ENCODE measurements around the gene GYS1. TPM values are rescaled to one million over a fixed set of nuclear protein-coding genes. Genes with fewer than 3 reads are reported as not detected.
A peak's percentile ranks its signal among the peaks of the same experiment; 100 is the strongest.
"Not testable (repeated sequence)": the region's sequence is repeated elsewhere in the genome, so short reads cannot be mapped to it uniquely, and the experiment has no call there.

The GYS1 gene
- total and polyA plus RNA-seq, 2 donors, result 14.0 to 22.2 TPM

- H3K27me3 ChIP-seq (ENCODE audit: control insufficient read depth in 2 of 2, insufficient read depth in 1 of 2, low read length in 1 of 2), result no peaks in the 10 kb centered on the region
Measured at GRCh38 chr19:48940902-48941301, 52.2 kb downstream of the GYS1 start.

GRCh38 chr19:48938256-48938655 is 54.9 kb downstream of the GYS1 start:
- Histone ChIP-seq H3K36me3 (ENCODE audit: control insufficient read depth in 2 of 2, insufficient read depth in 2 of 2, low read length in 1 of 2) (no peaks in the 10 kb centered on the region), H3K9me3 (ENCODE audit: control insufficient read depth in 2 of 2, insufficient read depth in 1 of 2, low read length in 1 of 2) (peaks cover 1 to 10% of the 10 kb centered on the region in 2 donors), H3K27ac (ENCODE audit: low read depth in 1 of 2, low read length in 1 of 2) (no peak overlapping the region), H3K27me3 (ENCODE audit: control insufficient read depth in 2 of 2, insufficient read depth in 1 of 2, low read length in 1 of 2) (peaks cover 3 to 15% of the 10 kb centered on the region in 2 donors), H3K4me3 (ENCODE audit: low read length in 2 of 2) (no peak overlapping the region), H3K4me1 (ENCODE audit: control insufficient read depth in 2 of 2, insufficient read depth in 2 of 2, low read length in 2 of 2) (peaks cover 0 to 10% of the 10 kb centered on the region in 2 donors)
- 82% methylated on average over 7 of the region's 7 CpGs for WGBS
- no peak for DNase-seq (ENCODE audit: low read depth in 6 of 9, low spot score in 9 of 9)

More at GRCh38 chr19:48940902-48941301, 52.2 kb downstream of the GYS1 start:
- DNase-seq (ENCODE audit: low read depth in 6 of 9, low spot score in 9 of 9), result no peak
- H3K4me1 ChIP-seq (ENCODE audit: control insufficient read depth in 2 of 2, insufficient read depth in 2 of 2, low read length in 2 of 2), result no peaks in the 10 kb centered on the region
- H3K36me3 ChIP-seq (ENCODE audit: control insufficient read depth in 2 of 2, insufficient read depth in 2 of 2, low read length in 1 of 2), result no peaks in the 10 kb centered on the region
- no peak overlapping the region for H3K27ac ChIP-seq (ENCODE audit: low read depth in 1 of 2, low read length in 1 of 2)
- WGBS, result 98% methylated on average over 5 of the region's 5 CpGs
- no peak overlapping the region for H3K4me3 ChIP-seq (ENCODE audit: low read length in 2 of 2)
- peaks cover 1 to 10% of the 10 kb centered on the region in 2 donors for H3K9me3 ChIP-seq (ENCODE audit: control insufficient read depth in 2 of 2, insufficient read depth in 1 of 2, low read length in 1 of 2)

GRCh38 chr19:48935864-48936263 is 57.2 kb downstream of the GYS1 start:
- Histone ChIP-seq H3K4me1 (ENCODE audit: control insufficient read depth in 2 of 2, insufficient read depth in 2 of 2, low read length in 2 of 2) (peaks cover 0 to 14% of the 10 kb centered on the region in 2 donors), H3K4me3 (ENCODE audit: low read length in 2 of 2) (no peak overlapping the region), H3K36me3 (ENCODE audit: control insufficient read depth in 2 of 2, insufficient read depth in 2 of 2, low read length in 1 of 2) (no peaks in the 10 kb centered on the region), H3K27me3 (ENCODE audit: control insufficient read depth in 2 of 2, insufficient read depth in 1 of 2, low read length in 1 of 2) (peaks cover 10 to 37% of the 10 kb centered on the region in 2 donors), H3K9me3 (ENCODE audit: control insufficient read depth in 2 of 2, insufficient read depth in 1 of 2, low read length in 1 of 2) (peaks cover 0 to 8% of the 10 kb centered on the region in 2 donors), H3K27ac (ENCODE audit: low read depth in 1 of 2, low read length in 1 of 2) (no peak overlapping the region)
- DNase-seq (ENCODE audit: low read depth in 6 of 9, low spot score in 9 of 9), result no peak
- 99% methylated on average over 25 of the region's 25 CpGs for WGBS

- DNase-seq (ENCODE audit: low read depth in 6 of 9, low spot score in 9 of 9), result no peak
- Histone ChIP-seq H3K27ac (ENCODE audit: low read depth in 1 of 2, low read length in 1 of 2) (no peak overlapping the region), H3K4me3 (ENCODE audit: low read length in 2 of 2) (no peak overlapping the region), H3K9me3 (ENCODE audit: control insufficient read depth in 2 of 2, insufficient read depth in 1 of 2, low read length in 1 of 2) (no peaks in the 10 kb centered on the region), H3K4me1 (ENCODE audit: control insufficient read depth in 2 of 2, insufficient read depth in 2 of 2, low read length in 2 of 2) (peaks cover 0 to 14% of the 10 kb centered on the region in 2 donors), H3K36me3 (ENCODE audit: control insufficient read depth in 2 of 2, insufficient read depth in 2 of 2, low read length in 1 of 2) (no peaks in the 10 kb centered on the region), H3K27me3 (ENCODE audit: control insufficient read depth in 2 of 2, insufficient read depth in 1 of 2, low read length in 1 of 2) (peaks cover 10 to 37% of the 10 kb centered on the region in 2 donors)
- 90% methylated on average over 19 of the region's 19 CpGs for WGBS
Measured at GRCh38 chr19:48934837-48935236, 58.3 kb downstream of the GYS1 start.

GRCh38 chr19:48933382-48933932 is 59.7 kb downstream of the GYS1 start, which contains the start of gene DHDH:
Gene DHDH (plus strand): TSS chr19:48933699. CDS start chr19:48933722, 23 bp downstream.
- no peaks in the 10 kb centered on the region for H3K36me3 ChIP-seq (ENCODE audit: control insufficient read depth in 2 of 2, insufficient read depth in 2 of 2, low read length in 1 of 2)
- WGBS, result under 1% methylated on average over 43 of the region's 43 CpGs
- peaks cover 0 to 14% of the 10 kb centered on the region in 2 donors for H3K4me1 ChIP-seq (ENCODE audit: control insufficient read depth in 2 of 2, insufficient read depth in 2 of 2, low read length in 2 of 2)
- H3K27ac ChIP-seq (ENCODE audit: low read depth in 1 of 2, low read length in 1 of 2), result peak within 1 kb of the TSS in 1 of 2 donors; percentile 52
- H3K4me3 ChIP-seq (ENCODE audit: low read length in 2 of 2), result peak within 1 kb of the TSS; percentile 42 to 49
- H3K27me3 ChIP-seq (ENCODE audit: control insufficient read depth in 2 of 2, insufficient read depth in 1 of 2, low read length in 1 of 2), result peaks cover 10 to 37% of the 10 kb centered on the region in 2 donors
- no peaks in the 10 kb centered on the region for H3K9me3 ChIP-seq (ENCODE audit: control insufficient read depth in 2 of 2, insufficient read depth in 1 of 2, low read length in 1 of 2)
- DNase-seq (ENCODE audit: low read depth in 6 of 9, low spot score in 9 of 9), result peak in 8 of 9 donors; percentile 30 to 78 (median 52)

GRCh38 chr19:48928164-48929025 is 64.7 kb downstream of the GYS1 start:
- peaks cover 0 to 6% of the 10 kb centered on the region in 2 donors for H3K4me1 ChIP-seq (ENCODE audit: control insufficient read depth in 2 of 2, insufficient read depth in 2 of 2, low read length in 2 of 2)
- H3K9me3 ChIP-seq (ENCODE audit: control insufficient read depth in 2 of 2, insufficient read depth in 1 of 2, low read length in 1 of 2), result no peaks in the 10 kb centered on the region
- no peak overlapping the region for H3K27ac ChIP-seq (ENCODE audit: low read depth in 1 of 2, low read length in 1 of 2)
- no peak for DNase-seq (ENCODE audit: low read depth in 6 of 9, low spot score in 9 of 9)
- peaks cover 0 to under 1% of the 10 kb centered on the region in 2 donors for H3K36me3 ChIP-seq (ENCODE audit: control insufficient read depth in 2 of 2, insufficient read depth in 2 of 2, low read length in 1 of 2)
- H3K27me3 ChIP-seq (ENCODE audit: control insufficient read depth in 2 of 2, insufficient read depth in 1 of 2, low read length in 1 of 2), result peaks cover 7 to 24% of the 10 kb centered on the region in 2 donors
- H3K4me3 ChIP-seq (ENCODE audit: low read length in 2 of 2), result no peak overlapping the region
- 93% methylated on average over 15 of the region's 15 CpGs for WGBS

GRCh38 chr19:48927692-48928091 is 65.4 kb downstream of the GYS1 start:
- H3K9me3 ChIP-seq (ENCODE audit: control insufficient read depth in 2 of 2, insufficient read depth in 1 of 2, low read length in 1 of 2); DNase-seq (ENCODE audit: low read depth in 6 of 9, low spot score in 9 of 9); H3K4me1 ChIP-seq (ENCODE audit: control insufficient read depth in 2 of 2, insufficient read depth in 2 of 2, low read length in 2 of 2); H3K4me3 ChIP-seq (ENCODE audit: low read length in 2 of 2); H3K36me3 ChIP-seq (ENCODE audit: control insufficient read depth in 2 of 2, insufficient read depth in 2 of 2, low read length in 1 of 2); H3K27ac ChIP-seq (ENCODE audit: low read depth in 1 of 2, low read length in 1 of 2): not testable (repeated sequence)
- 96% methylated on average over 17 of the region's 17 CpGs for WGBS
- peaks cover 2 to 17% of the 10 kb centered on the region in 2 donors for H3K27me3 ChIP-seq (ENCODE audit: control insufficient read depth in 2 of 2, insufficient read depth in 1 of 2, low read length in 1 of 2)

- no peak overlapping the region for H3K4me3 ChIP-seq (ENCODE audit: low read length in 2 of 2)
- DNase-seq (ENCODE audit: low read depth in 6 of 9, low spot score in 9 of 9), result no peak
- H3K27me3 ChIP-seq (ENCODE audit: control insufficient read depth in 2 of 2, insufficient read depth in 1 of 2, low read length in 1 of 2), result peaks cover 0 to 9% of the 10 kb centered on the region in 2 donors
Measured at GRCh38 chr19:48926909-48927308, 66.2 kb downstream of the GYS1 start.

GRCh38 chr19:48925890-48926289 is 67.2 kb downstream of the GYS1 start:
- not testable (repeated sequence) for H3K27me3 ChIP-seq (ENCODE audit: control insufficient read depth in 2 of 2, insufficient read depth in 1 of 2, low read length in 1 of 2); H3K4me3 ChIP-seq (ENCODE audit: low read length in 2 of 2); H3K9me3 ChIP-seq (ENCODE audit: control insufficient read depth in 2 of 2, insufficient read depth in 1 of 2, low read length in 1 of 2); DNase-seq (ENCODE audit: low read depth in 6 of 9, low spot score in 9 of 9); H3K27ac ChIP-seq (ENCODE audit: low read depth in 1 of 2, low read length in 1 of 2); H3K4me1 ChIP-seq (ENCODE audit: control insufficient read depth in 2 of 2, insufficient read depth in 2 of 2, low read length in 2 of 2)
- H3K36me3 ChIP-seq (ENCODE audit: control insufficient read depth in 2 of 2, insufficient read depth in 2 of 2, low read length in 1 of 2), result peaks cover 19 to 25% of the 10 kb centered on the region in 2 donors
- 94% methylated on average over 8 of the region's 8 CpGs for WGBS

More at GRCh38 chr19:48926909-48927308, 66.2 kb downstream of the GYS1 start:
- peaks cover 9 to 14% of the 10 kb centered on the region in 2 donors for H3K36me3 ChIP-seq (ENCODE audit: control insufficient read depth in 2 of 2, insufficient read depth in 2 of 2, low read length in 1 of 2)
- WGBS, result 67% methylated on average over 10 of the region's 10 CpGs
- H3K9me3 ChIP-seq (ENCODE audit: control insufficient read depth in 2 of 2, insufficient read depth in 1 of 2, low read length in 1 of 2), result no peaks in the 10 kb centered on the region
- H3K4me1 ChIP-seq (ENCODE audit: control insufficient read depth in 2 of 2, insufficient read depth in 2 of 2, low read length in 2 of 2), result no peaks in the 10 kb centered on the region
- H3K27ac ChIP-seq (ENCODE audit: low read depth in 1 of 2, low read length in 1 of 2), result no peak overlapping the region

All from thymus (tissue), 11 donors.